Cardiac fibroblast (primary cell): ENCODE measurements around the gene CTDSPL.

ENCODE experiments used
- DNase-seq, 2 donors: peaks; one replicate each; pipeline versions ENCODE4 v3.0.0 to v3.0.0-alpha.2; 2010; ENCODE audit warnings: low read depth in 2 of 2
- H3K4me3 ChIP-seq, 2 donors: replicated peaks in 1 of 2; 1 replicate in 1 of 2; 2 replicates in 1 of 2; pipeline ENCODE4 v1.5.1; 2011; ENCODE audit warnings: low read depth in 2 of 2, low read length in 2 of 2, mild to moderate bottlenecking in 2 of 2, moderate library complexity in 1 of 2
- TF ChIP-seq, protein P1 (sequence below): IDR thresholded peaks from one replicate; pipeline ENCODE4 v1.5.1; 2011; ENCODE audit warnings: low read depth, mild to moderate bottlenecking, low read length, inconsistent platforms

CTDSPL gene

GRCh38 chr3:37887062-37887461 is 25.4 kb downstream of the CTDSPL start:
- TF ChIP-seq, protein P1, sequence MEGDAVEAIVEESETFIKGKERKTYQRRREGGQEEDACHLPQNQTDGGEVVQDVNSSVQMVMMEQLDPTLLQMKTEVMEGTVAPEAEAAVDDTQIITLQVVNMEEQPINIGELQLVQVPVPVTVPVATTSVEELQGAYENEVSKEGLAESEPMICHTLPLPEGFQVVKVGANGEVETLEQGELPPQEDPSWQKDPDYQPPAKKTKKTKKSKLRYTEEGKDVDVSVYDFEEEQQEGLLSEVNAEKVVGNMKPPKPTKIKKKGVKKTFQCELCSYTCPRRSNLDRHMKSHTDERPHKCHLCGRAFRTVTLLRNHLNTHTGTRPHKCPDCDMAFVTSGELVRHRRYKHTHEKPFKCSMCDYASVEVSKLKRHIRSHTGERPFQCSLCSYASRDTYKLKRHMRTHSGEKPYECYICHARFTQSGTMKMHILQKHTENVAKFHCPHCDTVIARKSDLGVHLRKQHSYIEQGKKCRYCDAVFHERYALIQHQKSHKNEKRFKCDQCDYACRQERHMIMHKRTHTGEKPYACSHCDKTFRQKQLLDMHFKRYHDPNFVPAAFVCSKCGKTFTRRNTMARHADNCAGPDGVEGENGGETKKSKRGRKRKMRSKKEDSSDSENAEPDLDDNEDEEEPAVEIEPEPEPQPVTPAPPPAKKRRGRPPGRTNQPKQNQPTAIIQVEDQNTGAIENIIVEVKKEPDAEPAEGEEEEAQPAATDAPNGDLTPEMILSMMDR = no peak
- DNase-seq = no peak
- H3K4me3 ChIP-seq = no peak overlapping the region

- no peak overlapping the region for H3K4me3 ChIP-seq
- no peak for DNase-seq
- TF ChIP-seq, protein P1 = no peak
These were observed 26.1 kb downstream of the CTDSPL start for GRCh38 chr3:37887824-37888223.

- H3K4me3 ChIP-seq = no peak overlapping the region
- TF ChIP-seq, protein P1 = no peak
- no peak for DNase-seq
These were observed 26.7 kb downstream of the CTDSPL start for GRCh38 chr3:37888421-37888820.

- no peak overlapping the region for H3K4me3 ChIP-seq
- no peak for DNase-seq
- TF ChIP-seq, protein P1 = no peak
These were observed 28.8 kb downstream of the CTDSPL start for GRCh38 chr3:37890522-37890921.

GRCh38 chr3:37891227-37891626 is 29.5 kb downstream of the CTDSPL start:
- TF ChIP-seq, protein P1 = no peak
- peak in 1 of 2 donors; percentile 13 for DNase-seq
- H3K4me3 ChIP-seq = no peak overlapping the region

GRCh38 chr3:37892927-37893600 is 31.4 kb downstream of the CTDSPL start:
- peak; percentile 36 to 46 for DNase-seq
- TF ChIP-seq, protein P1 = no peak
- no peak overlapping the region for H3K4me3 ChIP-seq

DNA sequence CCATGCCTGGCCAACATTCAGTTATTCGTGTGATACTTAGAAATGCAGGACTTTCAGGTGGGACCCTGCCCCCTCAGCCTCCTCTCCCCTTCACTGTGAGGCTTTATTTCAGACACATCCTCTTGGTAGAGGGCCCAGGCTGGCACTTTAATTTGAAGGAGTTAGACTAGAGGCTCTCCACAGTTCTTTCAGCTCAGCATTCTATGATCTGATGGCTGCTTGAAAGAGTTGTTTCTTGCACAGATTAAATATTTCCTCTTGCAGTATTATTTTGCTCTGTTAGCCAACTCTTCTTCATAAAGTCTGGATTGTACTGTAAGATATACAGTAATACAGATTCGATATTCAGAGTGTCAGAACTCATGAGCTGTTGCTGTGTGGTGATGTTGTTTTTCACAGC is 35.1 kb downstream of the CTDSPL start:
- TF ChIP-seq, protein P1 = no peak
- no peak overlapping the region for H3K4me3 ChIP-seq
- no peak for DNase-seq
